GM13976 (cell line): Measurements from ENCODE around the gene TTLL3.
A peak's percentile ranks its signal among the peaks of the same experiment; 100 is the strongest.

Experiments
- DNase-seq: peaks from one replicate; pipeline ENCODE4 v3.0.0; 2012; ENCODE audit warnings: low spot score
- CTCF ChIP-seq: IDR thresholded peaks from 2 replicates; pipeline ENCODE4 v1.5.1; 2012; ENCODE audit warnings: borderline replicate concordance, mild to moderate bottlenecking; ENCODE audit not compliant: insufficient read depth; ENCODE audit errors: extremely low read depth, missing control alignments, control extremely low read depth
- in situ Hi-C: fragments of 300-500 bp; cut with MboI; formaldehyde crosslinking; loops from one replicate; pipeline ENCODE4 v1.12.0; 2022; ENCODE audit warnings: low sequenced_read_pairs, mixed read lengths, inconsistent platforms; ENCODE audit not compliant: unreplicated experiment

TTLL3 gene

GRCh38 chr3:9878700-9879099, 68.6 kb downstream of the TTLL3 start:
- TF ChIP-seq CTCF = no peak
- no peak for DNase-seq
- in situ Hi-C loops = no loop called here

GRCh38 chr3:9879830-9880549, 69.9 kb downstream of the TTLL3 start, which contains the start of gene CIDEC:
Gene CIDEC (minus strand): TSS chr3:9880253. CDS start chr3:9878486, 1,767 bp downstream.
- TF ChIP-seq CTCF = no peak
- in situ Hi-C loops = no loop called here
- DNase-seq = peak; percentile 49

GRCh38 chr3:9881441-9881840, 71.4 kb downstream of the TTLL3 start:
- in situ Hi-C loops = no loop called here
- no peak for DNase-seq
- no peak for TF ChIP-seq CTCF

- TF ChIP-seq CTCF = no peak
- in situ Hi-C loops = no loop called here
- no peak for DNase-seq
These were observed 73.9 kb downstream of the TTLL3 start for GRCh38 chr3:9883706-9884554.

- no peak for DNase-seq
- in situ Hi-C loops = no loop called here
- no peak for TF ChIP-seq CTCF
These were observed 74.6 kb downstream of the TTLL3 start for GRCh38 chr3:9884555-9885165.
